GM18505 (cell line): ENCODE measurements around the gene PARVB.
"Not testable (repeated sequence)": the region's sequence is repeated elsewhere in the genome, so short reads cannot be mapped to it uniquely, and the experiment has no call there.

Source experiments
- ATAC-seq: cut with Tn5 transposase; IDR thresholded peaks from one replicate; pipeline ENCODE4 v1.9.1; 2021; ENCODE audit not compliant: unreplicated experiment
- POLR2A ChIP-seq: IDR thresholded peaks from 4 replicates; pipeline ENCODE4 v1.6.1; 2011; ENCODE audit warnings: borderline replicate concordance; ENCODE audit not compliant: insufficient read depth, insufficient read length; ENCODE audit errors: extremely low read depth

PARVB gene

DNA sequence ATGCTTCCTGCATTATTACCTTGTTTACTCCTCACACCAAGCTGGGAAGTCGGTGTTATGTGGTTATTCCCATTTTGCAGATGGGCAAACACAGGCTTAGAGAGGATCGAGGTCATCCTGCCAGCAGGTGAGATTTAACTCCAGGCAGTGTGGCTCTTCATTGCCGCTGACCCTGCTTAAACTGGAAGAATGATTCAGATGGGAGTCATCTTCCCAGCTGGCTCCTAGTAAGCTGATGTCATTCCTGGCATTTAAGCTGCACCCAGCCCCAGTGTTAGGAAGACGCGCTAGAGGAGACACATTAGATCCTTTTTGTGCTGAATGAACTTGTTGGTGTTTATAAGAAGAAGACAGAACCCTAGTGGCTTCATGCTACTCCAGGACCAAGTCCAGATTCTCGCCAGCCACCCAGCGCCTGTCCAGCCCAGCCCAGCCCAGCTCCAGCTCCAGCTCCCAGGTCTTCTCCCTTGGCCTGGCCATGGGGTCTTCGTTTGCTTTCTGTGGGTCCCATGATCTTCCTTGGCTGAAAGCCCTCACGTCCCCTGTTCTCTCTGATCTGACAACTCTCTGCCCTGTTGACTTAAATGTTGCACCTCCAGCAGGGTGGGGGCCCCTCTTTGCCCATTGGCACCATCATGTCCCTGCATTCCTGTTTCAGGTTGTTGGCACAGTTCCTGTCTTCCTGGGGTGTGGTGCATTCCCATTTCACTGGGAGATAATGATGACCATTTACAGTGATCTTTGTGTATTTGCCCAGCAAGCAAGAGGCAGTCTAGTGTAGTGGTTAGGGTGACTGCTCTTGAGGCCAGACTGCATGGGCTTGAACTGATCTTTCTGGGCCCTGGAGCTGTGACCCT lies 13.6 kb downstream of the PARVB start:
- ATAC-seq, result no peak
- no peak for TF ChIP-seq POLR2A

DNA sequence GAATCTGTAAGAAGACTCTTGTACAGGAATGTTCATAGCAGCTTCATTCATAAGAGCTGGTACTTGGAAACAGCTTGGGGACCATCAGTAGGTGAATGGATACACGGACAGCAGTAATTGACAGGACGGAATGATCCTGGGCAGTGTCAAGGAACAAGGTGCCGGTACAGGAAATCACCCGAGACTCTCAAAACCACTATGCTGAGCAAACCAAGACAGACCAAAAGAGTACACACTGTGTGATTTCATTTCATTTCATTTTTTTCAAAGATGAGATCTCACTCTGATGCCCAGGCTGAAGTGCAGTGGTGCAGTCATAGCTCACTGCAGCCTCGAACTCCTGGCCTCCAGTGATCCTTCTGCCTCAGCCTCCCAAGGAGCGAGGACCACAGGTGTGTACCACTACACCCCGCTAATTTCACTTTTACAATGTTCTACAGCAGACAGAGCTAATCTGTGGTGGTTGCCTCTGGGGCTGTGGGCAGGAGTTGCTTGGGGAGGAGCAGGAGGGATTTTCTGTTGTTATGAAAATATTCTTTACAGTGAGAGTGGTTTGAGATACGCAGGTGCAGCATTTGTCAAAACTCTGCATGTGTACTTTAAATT lies 15.6 kb downstream of the PARVB start:
- no peak for ATAC-seq
- no peak for TF ChIP-seq POLR2A

DNA sequence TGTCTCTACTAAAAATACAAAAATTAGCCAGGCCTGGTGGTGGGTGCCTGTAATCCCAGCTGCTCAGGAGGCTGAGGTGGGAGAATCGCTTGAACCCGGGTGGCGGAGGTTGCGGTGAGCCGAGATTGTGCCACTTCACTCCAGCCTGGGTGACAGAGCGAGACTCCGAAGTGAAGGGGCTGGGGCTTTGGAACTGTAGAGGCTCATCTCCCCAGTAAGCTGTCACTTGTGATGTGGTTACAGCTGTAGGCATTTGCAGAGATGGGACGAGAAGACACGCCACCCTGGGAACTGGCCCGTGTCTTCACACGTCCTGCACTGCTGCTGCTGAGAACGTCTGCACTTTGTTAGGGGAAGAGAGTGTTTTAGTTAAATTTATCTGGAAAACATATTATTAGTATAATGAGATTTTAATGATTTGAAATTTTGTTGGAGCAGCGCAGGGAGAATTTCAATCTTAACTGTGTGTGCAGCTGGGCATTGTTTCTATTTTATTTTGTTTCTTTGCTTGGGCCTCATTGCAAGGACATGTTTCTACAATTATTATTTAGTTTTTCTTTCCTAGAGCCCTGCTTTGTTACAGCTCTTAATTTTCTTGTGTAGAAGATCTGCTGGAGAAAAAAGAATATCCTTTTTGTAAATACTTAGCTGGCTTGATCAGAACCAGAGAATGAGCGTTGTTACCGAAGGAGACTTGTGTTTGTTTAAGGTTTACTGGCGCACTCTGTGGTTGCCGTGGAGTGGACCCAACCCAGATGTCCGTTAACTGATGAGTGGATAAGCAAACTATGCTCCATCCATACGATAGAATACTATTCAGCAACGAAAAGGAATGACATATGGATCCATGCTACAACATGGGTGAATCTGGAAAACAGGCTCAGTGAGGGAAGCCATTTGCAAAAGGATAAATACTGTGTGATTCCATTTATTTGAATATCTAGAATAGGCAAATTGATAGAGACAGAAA lies 18.4 kb downstream of the PARVB start:
- ATAC-seq, result no peak
- TF ChIP-seq POLR2A, result no peak

DNA sequence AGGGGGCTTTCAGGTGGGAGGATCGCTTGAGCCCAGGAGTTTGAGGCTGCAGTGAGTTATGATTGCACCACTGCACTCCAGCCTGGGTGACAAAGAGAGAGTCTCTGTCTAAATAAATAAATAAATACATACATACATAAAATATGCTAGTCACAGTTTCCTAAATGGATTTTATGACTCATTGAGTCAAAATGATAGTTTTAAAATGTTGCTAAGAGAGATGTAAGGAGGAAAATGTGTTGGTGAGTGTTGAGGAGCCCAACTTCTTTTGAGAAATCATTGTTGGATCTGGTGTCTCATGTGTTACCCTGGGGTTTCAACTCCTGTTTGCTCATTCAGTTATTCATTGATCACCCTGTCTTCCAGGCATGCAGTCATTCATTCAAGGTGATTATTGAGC lies 21.0 kb downstream of the PARVB start:
- TF ChIP-seq POLR2A, result no peak
- no peak for ATAC-seq

DNA sequence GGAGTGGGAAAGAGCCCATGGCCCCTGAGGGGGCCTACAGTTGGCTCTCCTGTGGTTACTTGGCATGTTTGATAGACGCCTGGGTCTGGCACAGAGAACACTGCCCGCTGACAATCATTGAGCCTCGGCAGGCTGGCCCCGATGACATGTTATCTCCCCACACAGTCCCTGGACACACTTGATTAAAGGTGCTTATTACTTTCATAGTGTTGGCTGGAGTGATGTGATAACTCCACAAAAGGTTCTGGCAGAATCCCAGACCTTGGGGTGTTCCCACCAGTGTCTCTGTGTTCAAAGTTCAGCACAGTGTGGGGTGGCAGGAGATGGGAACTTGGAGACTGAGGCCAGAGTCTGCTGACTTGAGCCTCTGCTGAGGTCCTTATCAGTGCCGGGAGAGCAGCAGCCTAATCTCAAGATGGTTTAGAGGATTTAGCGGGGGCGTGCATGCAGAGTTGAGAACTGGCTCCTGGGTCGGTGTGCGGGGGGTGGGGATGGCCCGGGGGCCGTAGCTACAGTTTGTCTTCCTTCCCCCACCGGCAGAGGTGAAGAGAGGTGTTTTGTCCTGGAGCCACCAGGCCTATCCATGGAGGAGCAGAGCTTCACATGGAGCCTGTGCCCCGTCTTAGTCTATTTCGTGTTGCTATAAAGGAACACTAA lies 22.5 kb downstream of the PARVB start:
- no peak for ATAC-seq
- no peak for TF ChIP-seq POLR2A

DNA sequence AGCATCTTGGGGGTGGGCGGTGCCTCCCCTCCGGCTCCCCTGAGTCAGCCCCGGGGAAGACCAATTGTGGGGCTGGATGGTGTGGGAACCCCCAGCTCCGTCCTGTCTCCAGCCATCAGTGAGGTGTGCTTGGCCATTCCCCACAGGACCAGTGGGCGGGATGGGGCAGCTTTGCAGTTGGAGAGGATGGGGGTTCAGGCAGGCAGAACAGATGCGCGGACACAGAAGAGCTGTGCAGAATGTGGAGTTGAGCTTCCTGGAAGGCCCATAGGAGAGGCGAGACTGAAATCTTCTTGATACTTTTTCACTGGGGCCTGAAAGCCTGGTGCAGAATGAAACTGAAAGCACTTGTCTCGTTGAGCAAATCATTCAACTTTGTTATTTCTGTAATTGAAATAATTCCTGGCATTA lies 23.8 kb downstream of the PARVB start:
- TF ChIP-seq POLR2A, result no peak
- peak; percentile 42 for ATAC-seq

DNA sequence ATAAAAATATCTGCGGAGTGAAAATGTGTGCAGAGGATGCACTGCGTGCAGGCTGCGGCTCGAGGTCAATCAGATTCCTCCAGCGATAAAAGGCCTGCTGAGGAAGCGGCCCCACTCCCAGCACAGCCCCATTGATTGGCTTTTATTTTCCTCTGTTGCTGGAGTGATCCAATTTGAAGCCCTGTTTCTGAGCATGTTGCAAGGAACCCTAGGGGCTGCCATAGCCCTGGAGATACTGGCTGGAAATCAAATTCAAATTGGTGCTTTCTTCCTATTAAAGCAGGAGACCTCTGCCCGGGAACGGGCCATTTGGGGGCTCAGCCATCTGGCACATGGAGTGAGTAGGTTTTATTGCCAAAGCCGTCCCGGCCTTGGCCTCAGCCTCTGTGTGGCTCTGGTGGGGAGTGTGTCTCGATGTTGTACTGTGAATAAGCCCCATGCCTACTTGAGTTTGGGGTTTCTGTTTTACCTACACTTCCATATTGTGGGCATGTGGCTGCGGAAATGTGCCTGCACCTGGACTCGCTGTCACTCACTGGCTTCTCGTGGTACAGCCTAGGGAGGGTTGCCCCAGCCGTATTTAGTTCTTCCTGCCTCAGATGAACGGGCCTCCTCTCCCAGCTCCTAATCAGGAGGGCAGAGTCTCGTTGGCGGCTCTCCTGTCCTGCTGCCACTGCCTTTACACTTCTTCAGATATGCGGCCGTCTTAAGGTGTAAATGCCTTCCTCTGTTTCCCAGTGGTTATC lies 25.6 kb downstream of the PARVB start:
- TF ChIP-seq POLR2A, result no peak
- ATAC-seq, result no peak

DNA sequence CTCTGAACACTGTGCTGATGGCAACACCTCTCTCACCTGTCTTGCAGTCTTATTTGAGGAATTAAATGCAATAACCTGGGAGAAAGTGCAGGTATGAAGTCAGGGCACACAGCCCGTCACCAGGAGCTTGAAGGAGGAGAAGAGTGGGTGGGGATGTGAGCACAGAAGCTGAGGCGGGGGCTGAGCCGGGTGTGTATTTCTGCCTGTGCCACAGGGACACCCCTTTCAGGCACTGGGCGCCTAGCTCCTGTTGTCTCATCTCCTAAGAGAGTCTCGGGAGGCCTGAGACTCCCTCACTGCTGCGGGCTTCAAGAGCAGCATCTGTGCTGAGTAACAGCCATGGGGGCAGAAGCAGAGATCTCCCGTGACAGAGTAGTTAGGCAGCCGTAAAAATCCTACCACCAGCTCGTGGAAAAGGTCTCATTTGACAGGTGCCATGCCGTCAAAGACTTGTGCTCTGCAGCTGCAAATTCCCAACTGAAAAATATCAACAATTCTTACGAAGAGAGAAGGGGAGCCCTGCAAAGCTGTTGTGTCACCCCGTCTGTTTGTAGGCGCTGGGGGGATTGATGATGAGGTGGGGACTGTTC lies 26.8 kb downstream of the PARVB start:
- no peak for TF ChIP-seq POLR2A
- no peak for ATAC-seq

DNA sequence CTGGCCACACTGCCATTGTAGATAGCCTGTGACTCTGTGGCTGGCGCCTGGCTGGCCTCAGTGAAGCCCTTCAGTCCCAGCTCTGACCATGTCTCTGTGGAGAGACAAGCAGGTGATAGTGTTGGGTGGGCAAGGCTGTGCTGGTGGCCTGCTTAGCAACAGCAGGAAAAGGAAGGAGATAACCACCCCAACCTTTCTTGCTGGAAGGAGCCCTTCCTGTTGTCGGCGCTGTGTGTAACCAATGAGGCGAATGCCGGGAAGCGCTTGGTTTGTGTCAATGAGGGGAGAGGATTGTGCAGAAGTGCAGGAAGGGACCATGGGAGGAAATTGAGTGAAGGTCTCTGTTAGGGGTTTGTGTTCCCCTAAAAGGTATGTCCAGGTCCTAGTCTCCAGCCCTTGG lies 27.3 kb downstream of the PARVB start:
- TF ChIP-seq POLR2A, result no peak
- no peak for ATAC-seq

DNA sequence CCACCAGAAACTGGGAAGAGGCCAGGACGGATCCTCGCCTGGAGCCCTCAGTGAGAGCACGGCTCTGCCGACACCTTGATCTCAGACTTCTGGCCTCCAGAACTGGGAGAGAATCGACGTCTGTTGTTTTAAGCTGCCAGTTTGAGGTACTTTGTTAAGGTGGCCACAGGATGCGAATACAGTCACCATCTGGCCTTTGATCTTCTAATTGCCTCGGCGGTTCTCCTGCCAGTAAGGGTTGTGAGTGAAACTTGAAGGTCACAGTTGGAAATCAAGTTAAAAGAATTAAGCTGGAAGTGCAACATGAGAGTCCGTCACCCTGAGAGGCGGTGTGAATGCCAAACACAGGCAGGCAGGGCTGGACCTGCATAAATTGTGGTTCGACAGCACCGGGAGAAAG lies 27.9 kb downstream of the PARVB start:
- no peak for ATAC-seq
- TF ChIP-seq POLR2A, result no peak

DNA sequence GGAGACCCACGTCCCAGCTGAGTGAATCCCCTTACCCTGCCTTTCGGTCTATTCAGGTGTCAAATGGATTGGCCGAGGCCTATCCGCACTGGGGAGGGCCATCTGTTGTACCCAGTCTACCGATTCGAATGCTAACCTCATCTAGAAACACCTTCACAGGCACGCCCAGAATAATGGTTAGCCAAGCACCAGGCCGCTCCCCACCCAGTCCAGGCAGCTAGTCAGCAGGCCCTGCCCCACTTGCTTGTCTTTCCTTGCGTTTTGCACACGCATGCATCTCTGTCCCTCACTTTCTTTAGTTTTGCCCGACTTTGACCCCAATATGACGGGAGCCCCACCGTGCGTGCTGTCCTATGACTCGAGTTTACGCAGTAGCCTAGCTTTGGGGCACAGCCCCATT lies 31.7 kb downstream of the PARVB start:
- no peak for ATAC-seq
- TF ChIP-seq POLR2A, result no peak

DNA sequence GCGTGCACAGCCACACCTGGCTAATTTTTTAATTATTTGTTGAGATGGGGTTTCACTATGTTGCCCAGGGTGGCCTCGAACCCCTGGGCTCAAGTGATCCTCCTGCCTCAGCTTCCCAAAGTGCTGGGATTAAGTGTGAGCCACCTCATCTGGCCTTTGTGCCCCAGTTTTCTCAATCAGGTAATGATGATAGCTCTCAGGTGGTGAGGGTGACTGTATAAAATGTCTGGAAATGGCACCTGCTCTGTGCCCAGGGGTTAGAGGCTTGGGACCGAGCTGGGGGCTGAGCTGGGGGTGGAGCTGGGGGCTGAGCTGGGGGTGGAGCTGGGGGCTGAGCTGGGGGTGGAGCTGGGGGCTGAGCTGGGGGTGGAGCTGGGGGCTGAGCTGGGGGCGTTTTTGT lies 32.5 kb downstream of the PARVB start:
- ATAC-seq, result not testable (repeated sequence)
